Erythroblast (primary cell): Measurements from ENCODE around the gene ACTG1.
"Not testable (repeated sequence)": the region's sequence is repeated elsewhere in the genome, so short reads cannot be mapped to it uniquely, and the experiment has no call there.

ENCODE experiments used
- DNase-seq, 2 experiments: peaks; one replicate each; lab custom pipeline; 2025; lab: John Stamatoyannopoulos, UW
- GATA1 ChIP-seq: IDR thresholded peaks from 2 replicates; pipeline ENCODE4 v1.6.1; 2011; ENCODE audit warnings: low read depth, mild to moderate bottlenecking, control low read depth, low read length, moderate library complexity
- POLR2A ChIP-seq: IDR thresholded peaks from 2 replicates; pipeline ENCODE4 v1.6.1; 2011; ENCODE audit warnings: mild to moderate bottlenecking, low read length

Gene ACTG1

DNA sequence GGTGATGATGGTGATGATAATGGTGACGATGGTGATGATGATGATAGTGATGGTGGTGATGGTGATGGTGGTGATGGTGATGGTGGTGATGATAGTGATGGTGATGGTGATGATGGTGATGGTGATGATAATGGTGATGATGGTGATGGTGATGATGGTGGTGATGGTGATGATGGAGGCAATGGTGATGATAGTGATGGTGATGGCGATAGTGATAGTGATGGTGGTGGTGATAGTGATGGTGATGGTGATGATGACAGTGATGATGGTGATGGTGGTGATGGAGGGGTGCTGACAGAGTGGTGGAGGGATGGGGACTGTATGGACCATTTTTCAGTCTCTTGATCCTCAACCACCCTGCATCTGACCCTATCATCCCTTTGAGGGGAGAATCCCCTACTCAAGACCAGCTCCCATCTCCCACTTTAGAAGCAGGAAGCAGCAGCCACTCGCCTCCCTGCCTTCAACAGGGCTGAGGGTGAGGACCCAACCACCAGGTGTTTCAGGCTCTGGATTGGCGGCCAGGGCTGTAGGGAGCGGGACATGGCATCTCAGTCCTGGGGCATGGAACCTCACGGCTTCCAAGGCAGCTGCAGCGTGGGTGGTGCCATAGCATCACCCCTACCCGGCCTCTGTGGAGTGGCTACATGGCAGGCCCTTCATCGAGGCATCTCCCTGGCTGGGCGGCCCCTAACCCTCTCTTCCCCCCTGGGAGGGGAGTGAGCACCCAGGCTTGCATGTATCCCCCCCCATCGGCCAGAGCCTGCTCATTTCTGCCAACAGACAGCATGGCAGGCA, 20.1 kb upstream of the ACTG1 start:
- no peak for TF ChIP-seq POLR2A
- TF ChIP-seq GATA1, result no peak
- no peak for DNase-seq

GRCh38 chr17:81531998-81532404, 19.4 kb upstream of the ACTG1 start:
- not testable (repeated sequence) for DNase-seq

- DNase-seq, result peak in 1 of 2 experiments; percentile 53
Observed at GRCh38 chr17:81531013-81531412, 18.4 kb upstream of the ACTG1 start.

DNA sequence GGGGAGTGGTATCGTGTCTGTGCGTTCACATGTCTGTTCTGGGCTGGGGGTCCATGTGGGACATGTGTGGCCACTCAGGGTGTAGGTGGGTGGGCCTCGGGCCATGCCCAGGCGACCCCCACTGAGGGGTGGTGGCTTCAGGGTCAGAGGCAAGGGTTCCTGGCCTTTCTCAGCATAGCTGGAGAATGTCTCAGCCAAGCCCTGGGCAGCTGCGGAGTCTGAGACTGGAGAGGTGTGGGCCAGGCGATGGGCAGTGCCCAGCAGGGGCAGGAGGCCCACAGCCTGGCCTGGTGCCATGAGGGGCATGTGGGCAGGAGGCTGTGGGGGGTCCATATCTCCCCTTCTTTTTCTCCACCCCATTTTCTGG, 16.8 kb upstream of the ACTG1 start:
- DNase-seq, result no peak
- TF ChIP-seq GATA1 (no peak), POLR2A (no peak)

DNA sequence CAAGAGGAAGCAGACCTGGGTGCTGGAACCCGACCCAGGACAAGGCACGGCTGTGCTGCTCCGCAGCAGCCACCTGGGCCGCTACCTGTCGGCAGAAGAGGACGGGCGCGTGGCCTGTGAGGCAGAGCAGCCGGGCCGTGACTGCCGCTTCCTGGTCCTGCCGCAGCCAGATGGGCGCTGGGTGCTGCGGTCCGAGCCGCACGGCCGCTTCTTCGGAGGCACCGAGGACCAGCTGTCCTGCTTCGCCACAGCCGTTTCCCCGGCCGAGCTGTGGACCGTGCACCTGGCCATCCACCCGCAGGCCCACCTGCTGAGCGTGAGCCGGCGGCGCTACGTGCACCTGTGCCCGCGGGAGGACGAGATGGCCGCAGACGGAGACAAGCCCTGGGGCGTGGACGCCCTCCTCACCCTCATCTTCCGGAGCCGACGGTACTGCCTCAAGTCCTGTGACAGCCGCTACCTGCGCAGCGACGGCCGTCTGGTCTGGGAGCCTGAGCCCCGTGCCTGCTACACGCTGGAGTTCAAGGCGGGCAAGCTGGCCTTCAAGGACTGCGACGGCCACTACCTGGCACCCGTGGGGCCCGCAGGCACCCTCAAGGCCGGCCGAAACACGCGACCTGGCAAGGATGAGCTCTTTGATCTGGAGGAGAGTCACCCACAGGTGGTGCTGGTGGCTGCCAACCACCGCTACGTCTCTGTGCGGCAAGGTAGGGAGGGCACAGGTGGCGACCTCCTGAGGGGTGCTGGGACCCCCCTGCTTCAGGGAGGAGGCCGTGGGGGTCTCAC, 16.2 kb upstream of the ACTG1 start:
- TF ChIP-seq POLR2A (no peak), GATA1 (no peak)
- DNase-seq, result no peak

DNA sequence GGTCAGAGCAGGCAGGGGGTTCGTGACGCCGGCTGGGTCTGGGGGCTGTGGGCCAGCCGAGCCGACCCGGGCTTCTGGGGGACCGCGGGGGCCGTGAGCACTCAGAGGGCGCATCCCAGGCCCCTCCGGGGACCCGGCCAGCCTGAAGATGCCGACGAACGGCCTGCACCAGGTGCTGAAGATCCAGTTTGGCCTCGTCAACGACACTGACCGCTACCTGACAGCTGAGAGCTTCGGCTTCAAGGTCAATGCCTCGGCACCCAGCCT, 15.7 kb upstream of the ACTG1 start:
- no peak for DNase-seq
- TF ChIP-seq GATA1 (no peak), POLR2A (no peak)

DNA sequence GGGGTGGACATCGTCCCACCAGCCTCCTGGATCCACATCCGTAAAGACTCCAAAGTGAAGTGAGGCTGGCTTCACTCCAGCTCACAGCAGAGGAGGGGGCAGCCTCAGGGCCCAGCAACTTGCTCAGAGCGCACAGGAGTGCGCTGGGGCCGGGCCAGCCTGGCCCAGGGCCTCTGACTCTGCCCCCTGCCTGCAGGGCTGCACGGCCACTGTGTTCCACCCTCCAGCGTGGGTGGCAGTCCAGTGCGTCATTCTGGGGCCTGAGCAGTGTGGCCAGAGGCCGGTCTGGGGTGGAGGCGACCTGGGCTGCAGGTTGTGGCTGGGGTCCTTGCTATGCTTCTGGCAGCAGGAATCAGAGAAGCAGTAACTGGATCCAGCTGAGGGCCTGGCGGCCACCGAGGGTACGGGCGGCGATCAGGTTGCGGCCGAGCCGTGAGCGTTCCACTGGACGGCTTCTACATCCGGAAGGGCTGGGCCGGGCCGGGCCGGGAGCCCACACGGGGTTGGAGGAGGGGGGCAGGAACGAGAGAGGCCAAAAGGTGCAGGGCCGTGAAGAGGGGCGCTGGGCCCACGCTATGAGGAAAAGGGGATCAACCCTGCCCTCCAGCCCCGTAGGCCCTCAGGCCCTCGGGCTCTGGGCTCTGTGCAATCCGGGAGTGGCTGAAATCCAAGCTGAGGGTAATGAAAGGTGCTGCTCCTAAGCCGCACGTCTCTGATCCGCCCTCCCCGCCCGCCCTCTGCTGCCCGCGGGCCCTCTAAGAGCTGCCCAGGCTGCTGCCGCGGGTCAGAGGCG, 15.2 kb upstream of the ACTG1 start, which contains the start of gene FSCN2:
Gene FSCN2 (plus strand): TSS at position 787 of the 793 bp plus-strand sequence. CDS start 155 bp downstream, outside the sequence.
- no peak for DNase-seq
- TF ChIP-seq GATA1 (no peak), POLR2A (no peak)

GRCh38 chr17:81526662-81527571, 14.3 kb upstream of the ACTG1 start:
- no peak for TF ChIP-seq GATA1
- no peak for TF ChIP-seq POLR2A
- no peak for DNase-seq

- no peak for DNase-seq
- no peak for TF ChIP-seq GATA1
- TF ChIP-seq POLR2A, result no peak
Observed at GRCh38 chr17:81524865-81525159, 12.2 kb upstream of the ACTG1 start.

DNA sequence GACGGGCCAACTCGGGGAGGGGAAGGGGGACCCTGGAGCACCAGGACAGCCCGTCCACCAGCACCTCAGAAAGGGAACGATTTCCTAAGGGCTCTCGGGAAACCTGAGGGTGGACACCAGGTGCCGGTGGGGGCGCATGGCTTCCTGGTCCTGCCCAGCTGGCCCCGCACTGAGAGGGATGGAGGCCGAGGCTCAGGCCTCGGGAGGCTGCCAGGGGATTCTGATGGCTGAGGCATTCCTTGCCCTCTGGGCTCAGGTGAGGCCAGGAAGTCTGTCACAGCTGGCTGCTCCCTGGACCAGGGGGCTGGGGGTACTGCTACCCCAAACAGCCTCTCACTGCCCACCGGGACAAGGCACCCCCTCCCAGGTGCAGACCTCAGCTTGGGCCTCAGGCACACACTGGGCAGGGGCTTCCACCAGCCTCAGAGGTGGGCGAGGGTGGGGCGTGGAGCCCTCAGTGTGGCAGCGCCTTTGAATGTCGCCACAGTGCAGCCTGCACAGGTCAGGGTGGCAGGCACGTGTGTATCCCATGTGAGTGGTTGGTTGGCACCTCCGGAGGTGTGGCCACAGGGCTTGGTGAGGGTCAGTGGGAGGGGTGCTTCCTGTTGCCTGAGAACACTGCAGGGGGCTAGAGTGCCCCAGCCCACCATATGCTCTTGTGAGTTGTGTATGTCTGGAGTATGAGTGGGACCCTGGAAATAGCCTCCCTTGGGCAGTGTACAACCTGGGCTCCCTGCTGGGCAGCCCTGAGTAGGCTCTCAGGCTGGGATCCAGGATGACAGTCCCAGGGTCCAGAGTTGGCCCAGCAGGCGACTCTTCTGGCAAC, 11.7 kb upstream of the ACTG1 start:
- no peak for DNase-seq
- TF ChIP-seq POLR2A (no peak), GATA1 (no peak)

DNA sequence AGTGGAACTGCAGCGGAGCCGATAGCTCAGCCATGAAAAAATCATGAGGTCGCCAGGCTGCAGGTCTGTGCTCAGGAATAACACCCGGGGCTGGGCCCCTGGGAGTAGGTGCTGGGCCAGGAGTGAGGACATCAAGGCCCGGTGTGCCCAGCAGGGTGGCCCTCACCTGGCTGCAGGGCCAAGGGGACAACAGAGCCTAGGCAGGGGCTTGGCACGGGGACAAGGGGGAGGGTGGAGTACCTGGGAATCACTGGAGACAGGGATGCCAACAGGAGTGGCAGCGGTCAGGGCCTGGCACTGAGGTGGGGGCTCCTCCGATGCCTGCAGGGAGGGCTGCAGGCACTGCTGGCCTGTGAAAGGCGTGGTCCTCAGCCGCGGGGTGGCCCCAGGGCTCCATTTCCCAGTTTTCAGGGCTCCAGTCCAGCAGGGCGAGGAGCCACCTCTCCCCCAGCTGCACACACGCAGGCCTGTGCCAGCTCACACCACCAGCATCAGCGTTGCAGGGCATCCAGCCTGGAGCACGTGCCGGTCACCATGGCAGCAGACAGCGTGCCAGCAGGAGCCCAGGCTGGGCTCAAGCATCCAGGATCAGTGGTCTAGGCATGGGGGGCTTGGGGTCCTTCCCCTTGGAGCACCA, 10.9 kb upstream of the ACTG1 start:
- no peak for DNase-seq
- TF ChIP-seq POLR2A, result no peak
- TF ChIP-seq GATA1, result no peak
